HepG2 (cell line): ENCODE results near the gene ATXN7L3. TPM values are rescaled to one million over a fixed set of nuclear protein-coding genes. Genes with fewer than 3 reads are reported as not detected.

ENCODE experiments used
- ARNT2 ChIP-seq: sonication (generic); formaldehyde crosslinking; IDR thresholded peaks from 2 replicates; pipeline ENCODE4 v1.8.0; 2022; ENCODE audit warnings: mild to moderate bottlenecking, low read depth, missing genetic modification reagents, moderate library complexity
- CC2D1A ChIP-seq: sonication (generic); formaldehyde crosslinking; IDR thresholded peaks from 2 replicates; pipeline ENCODE4 v1.8.1; 2023; ENCODE audit warnings: mild to moderate bottlenecking, missing genetic modification reagents
- HHEX ChIP-seq: IDR thresholded peaks from 2 replicates; pipeline ENCODE4 v1.6.1; 2016; ENCODE audit warnings: control low read depth
- KLF15 ChIP-seq: sonication (generic); formaldehyde crosslinking; IDR thresholded peaks from 2 replicates; pipeline ENCODE4 v1.8.1; 2023; ENCODE audit warnings: borderline replicate concordance, mild to moderate bottlenecking, inconsistent platforms, missing genetic modification reagents, mixed read lengths
- MAFK ChIP-seq, 2 experiments: IDR thresholded peaks in 1 of 2; conservative IDR thresholded peaks in 1 of 2; 2 replicates each; pipeline ENCODE4 v1.6.1; 2011; ENCODE audit warnings: improper control_type of control experiment in 2 of 2, low read length in 2 of 2
- MTF1 ChIP-seq: sonication (generic); formaldehyde crosslinking; IDR thresholded peaks from 2 replicates; pipeline ENCODE4 v1.5.0; 2020; ENCODE audit warnings: missing genetic modification reagents
- POGZ ChIP-seq: sonication (generic); formaldehyde crosslinking; IDR thresholded peaks from 2 replicates; pipeline ENCODE4 v1.4.0; 2020; ENCODE audit warnings: mild to moderate bottlenecking, missing genetic modification reagents
- PRDM15 ChIP-seq: sonication (generic); formaldehyde crosslinking; IDR thresholded peaks from 2 replicates; pipeline ENCODE4 v1.4.0; 2020; ENCODE audit warnings: missing genetic modification reagents
- RARG ChIP-seq: sonication (generic); formaldehyde crosslinking; IDR thresholded peaks from 2 replicates; pipeline ENCODE4 v1.4.0; 2020; ENCODE audit warnings: low read depth, mild to moderate bottlenecking, missing genetic modification reagents
- ZBTB14 ChIP-seq: sonication (generic); formaldehyde crosslinking; IDR thresholded peaks from 2 replicates; pipeline ENCODE4 v1.4.0; 2020; ENCODE audit warnings: missing genetic modification reagents
- ZBTB7B ChIP-seq: sonication (generic); formaldehyde crosslinking; IDR thresholded peaks from 2 replicates; pipeline ENCODE4 v1.4.0; 2020; ENCODE audit warnings: missing genetic modification reagents
- ZFP36L2 ChIP-seq: sonication (generic); formaldehyde crosslinking; IDR thresholded peaks from 2 replicates; pipeline ENCODE4 v1.4.0; 2020; ENCODE audit warnings: missing genetic modification reagents
- ZNF20 ChIP-seq: sonication (generic); formaldehyde crosslinking; IDR thresholded peaks from 2 replicates; pipeline ENCODE4 v1.4.0; 2020; ENCODE audit warnings: mild to moderate bottlenecking, moderate library complexity, missing genetic modification reagents
- ZNF256 ChIP-seq: sonication (generic); formaldehyde crosslinking; conservative IDR thresholded peaks from 2 replicates; pipeline ENCODE4 v1.4.0; 2020; ENCODE audit warnings: missing genetic modification reagents
- ZNF296 ChIP-seq: sonication (generic); formaldehyde crosslinking; conservative IDR thresholded peaks from 2 replicates; pipeline ENCODE4 v1.5.0; 2020; ENCODE audit warnings: mild to moderate bottlenecking, missing genetic modification reagents
- ZNF512 ChIP-seq: sonication (generic); formaldehyde crosslinking; IDR thresholded peaks from 2 replicates; pipeline ENCODE4 v1.4.0; 2020; ENCODE audit warnings: mild to moderate bottlenecking, missing genetic modification reagents
- ZNF549 ChIP-seq: sonication (generic); formaldehyde crosslinking; IDR thresholded peaks from 2 replicates; pipeline ENCODE4 v1.5.0; 2020; ENCODE audit warnings: missing genetic modification reagents
- ZNF557 ChIP-seq: sonication (generic); formaldehyde crosslinking; IDR thresholded peaks from 2 replicates; pipeline ENCODE4 v1.4.0; 2020; ENCODE audit warnings: missing genetic modification reagents
- ZNF572 ChIP-seq: sonication (generic); formaldehyde crosslinking; IDR thresholded peaks from 2 replicates; pipeline ENCODE4 v1.5.1; 2020; ENCODE audit warnings: mild to moderate bottlenecking, missing genetic modification reagents
- ZNF616 ChIP-seq: sonication (generic); formaldehyde crosslinking; IDR thresholded peaks from 2 replicates; pipeline ENCODE4 v1.5.0; 2020; ENCODE audit warnings: low read depth, mild to moderate bottlenecking, missing genetic modification reagents
- polyA plus RNA-seq, 8 experiments: library from polyadenylated mRNA; depleted of rRNA in 3 of 8; stranded (reverse) in 7 of 8; unstranded in 1 of 8; fragments of >200 nt; fragmentation: Illumina TruSeq in 4 of 8; extraction: Trizol in 4 of 8; gene quantifications; 2 replicates each; pipeline versions ENCODE4 v1.2.1 to v1.2.3, GENCODE V29; 2011 to 2016; ENCODE audit warnings: low read depth in 4 of 8, missing spikeins in 1 of 8, mixed read lengths in 1 of 8; ENCODE audit not compliant: insufficient read depth in 1 of 8
- total RNA-seq, 5 experiments: library from RNA; depleted of rRNA; stranded (reverse); fragments of >200 nt; fragmentation: Illumina TruSeq; extraction: Trizol; gene quantifications; 2 replicates each; pipeline ENCODE4 v1.2.3, GENCODE V29; 2016; ENCODE audit warnings: low read depth in 1 of 5
- TF ChIP-seq, protein P1 (sequence below): sonication (generic); formaldehyde crosslinking; IDR thresholded peaks from 2 replicates; pipeline ENCODE4 v1.5.1; 2020; ENCODE audit warnings: mild to moderate bottlenecking, moderate library complexity, missing genetic modification reagents

ATXN7L3 gene
- total and polyA plus RNA-seq, 2 of the 13 experiments (the other 11 are each of a cell fraction or from before 2014, with no cell fraction given): 44.5 to 59.1 TPM

DNA sequence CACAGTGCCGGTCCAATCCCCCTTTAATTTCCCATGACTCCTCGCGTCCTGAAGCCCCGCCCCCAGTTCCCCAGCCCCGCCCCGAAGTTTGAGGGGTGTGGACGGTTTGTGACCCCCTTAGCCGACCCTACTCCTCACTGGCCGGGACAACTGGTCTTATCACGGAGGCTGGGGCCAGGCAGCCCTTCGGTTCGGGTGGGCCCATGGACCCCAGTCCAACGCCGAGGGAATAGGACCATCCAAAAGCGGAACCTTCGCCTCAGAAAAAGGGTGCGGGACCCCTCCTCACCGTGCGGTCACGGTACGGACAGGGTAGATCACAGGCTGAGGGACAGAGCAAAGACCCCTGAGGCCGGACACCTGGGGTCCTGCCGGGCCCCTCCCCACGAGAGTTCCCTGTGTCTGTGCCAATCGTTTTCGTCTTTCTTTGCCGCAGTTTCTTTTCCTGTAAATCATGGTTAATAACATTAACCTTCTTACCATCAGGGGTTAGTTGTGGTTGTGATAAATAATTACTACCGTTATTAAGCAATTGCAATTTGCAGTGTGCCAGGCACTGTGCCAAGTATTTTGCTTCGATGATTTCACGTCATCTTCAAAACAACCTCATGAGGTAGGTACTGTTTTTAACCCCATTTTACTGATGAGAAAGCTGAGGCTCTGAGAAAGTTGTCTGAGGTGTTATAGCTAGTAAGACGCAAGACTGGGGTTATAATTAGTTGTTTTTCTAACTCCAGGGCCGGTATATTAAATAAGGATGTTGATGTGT lies 12.4 kb downstream of the ATXN7L3 start (continued):
- TF ChIP-seq ZBTB7B (CRISPR knock-in tag): peak; percentile 73
- no peak for TF ChIP-seq ZNF557 (CRISPR knock-in tag)
- TF ChIP-seq MTF1 (CRISPR knock-in tag): no peak
- no peak for TF ChIP-seq ZNF572 (CRISPR knock-in tag)
- no peak for TF ChIP-seq ZNF296 (CRISPR knock-in tag)
- no peak for TF ChIP-seq CC2D1A (CRISPR knock-in tag)
- no peak for TF ChIP-seq ZNF256 (CRISPR knock-in tag)
- TF ChIP-seq RARG (CRISPR knock-in tag): no peak
- no peak for TF ChIP-seq ZNF512 (CRISPR knock-in tag)
- TF ChIP-seq POGZ (CRISPR knock-in tag): no peak
- no peak for TF ChIP-seq HHEX (CRISPR knock-in tag)
- no peak for TF ChIP-seq KLF15 (CRISPR knock-in tag)
- 0 out of 2 replicates have a peak, but pooled peaks have one; percentile 39 for TF ChIP-seq ZNF616
- TF ChIP-seq PRDM15 (CRISPR knock-in tag): no peak
- TF ChIP-seq ZFP36L2 (CRISPR knock-in tag): no peak
- peak; percentile 49 for TF ChIP-seq ARNT2 (CRISPR knock-in tag)
- TF ChIP-seq ZBTB14 (CRISPR knock-in tag): no peak
- no peak for TF ChIP-seq ZNF549 (CRISPR knock-in tag)
- no peak for TF ChIP-seq MAFK (conservative IDR thresholded peaks at IDR 0.05 in 1 of 2, IDR thresholded peaks at IDR 0.05 in 1 of 2; ENCODE audit: low read length in 2 of 2)
- no peak for TF ChIP-seq ZNF20
- TF ChIP-seq, protein P1, sequence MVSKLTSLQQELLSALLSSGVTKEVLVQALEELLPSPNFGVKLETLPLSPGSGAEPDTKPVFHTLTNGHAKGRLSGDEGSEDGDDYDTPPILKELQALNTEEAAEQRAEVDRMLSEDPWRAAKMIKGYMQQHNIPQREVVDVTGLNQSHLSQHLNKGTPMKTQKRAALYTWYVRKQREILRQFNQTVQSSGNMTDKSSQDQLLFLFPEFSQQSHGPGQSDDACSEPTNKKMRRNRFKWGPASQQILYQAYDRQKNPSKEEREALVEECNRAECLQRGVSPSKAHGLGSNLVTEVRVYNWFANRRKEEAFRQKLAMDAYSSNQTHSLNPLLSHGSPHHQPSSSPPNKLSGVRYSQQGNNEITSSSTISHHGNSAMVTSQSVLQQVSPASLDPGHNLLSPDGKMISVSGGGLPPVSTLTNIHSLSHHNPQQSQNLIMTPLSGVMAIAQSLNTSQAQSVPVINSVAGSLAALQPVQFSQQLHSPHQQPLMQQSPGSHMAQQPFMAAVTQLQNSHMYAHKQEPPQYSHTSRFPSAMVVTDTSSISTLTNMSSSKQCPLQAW (CRISPR knock-in tag): no peak; the same call in 1 of the 2 replicates
